ENCODE data around the gene CPVL.

The CPVL gene

GRCh38 chr7:29146057-29146706 lies at the start of gene CPVL:
Gene CPVL, minus strand, starts transcription at chr7:29146537. Its CDS starts 25,476 bp downstream, at chr7:29121061.
- no peak for DNase-seq

DNA sequence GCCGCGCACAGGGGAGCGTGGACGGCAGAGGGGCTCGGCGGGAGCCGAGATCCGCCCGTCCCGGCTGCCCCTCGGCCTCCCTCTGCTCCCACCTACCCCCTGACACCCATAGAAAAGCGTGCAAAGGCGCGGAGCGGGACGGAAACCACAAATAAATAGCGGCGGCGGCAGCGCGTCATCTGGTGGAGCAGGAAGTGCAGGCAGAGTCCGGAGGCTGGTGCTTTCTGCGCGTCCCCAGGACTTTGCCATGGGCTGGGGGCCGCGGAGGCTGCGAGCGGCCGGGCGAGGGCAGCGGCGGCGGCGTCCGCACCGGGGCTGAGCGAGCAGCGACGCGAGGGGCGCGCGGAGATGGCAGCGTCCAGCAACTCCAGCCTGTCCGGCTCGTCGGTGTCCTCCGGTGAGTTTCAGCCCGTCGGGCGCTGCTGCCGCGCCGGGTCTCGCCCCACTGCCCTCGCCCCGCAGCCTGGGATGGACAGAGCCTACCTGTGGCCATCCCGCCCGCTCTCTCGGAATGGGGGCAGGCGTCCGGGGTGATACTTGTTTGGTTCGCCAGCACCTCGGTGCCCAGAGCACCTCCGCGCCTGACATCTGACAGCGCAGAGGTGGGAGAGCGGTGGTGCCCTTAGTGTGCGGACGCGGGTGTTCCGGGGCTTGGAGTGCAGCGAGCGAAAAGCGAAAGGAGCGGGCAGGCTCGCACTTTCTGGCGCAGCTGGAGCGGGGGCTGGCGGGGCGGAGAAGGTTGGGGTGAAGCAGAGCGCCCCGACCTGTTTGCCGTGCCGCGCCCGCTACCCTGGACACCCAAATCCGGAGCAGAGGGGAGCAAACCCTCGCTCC lies 48.5 kb upstream of the CPVL start, which contains the start of gene CHN2:
TSS of gene CHN2 (plus strand) at position 182 of the 834 bp plus-strand sequence.
- peak; percentile 57 for DNase-seq

DNA sequence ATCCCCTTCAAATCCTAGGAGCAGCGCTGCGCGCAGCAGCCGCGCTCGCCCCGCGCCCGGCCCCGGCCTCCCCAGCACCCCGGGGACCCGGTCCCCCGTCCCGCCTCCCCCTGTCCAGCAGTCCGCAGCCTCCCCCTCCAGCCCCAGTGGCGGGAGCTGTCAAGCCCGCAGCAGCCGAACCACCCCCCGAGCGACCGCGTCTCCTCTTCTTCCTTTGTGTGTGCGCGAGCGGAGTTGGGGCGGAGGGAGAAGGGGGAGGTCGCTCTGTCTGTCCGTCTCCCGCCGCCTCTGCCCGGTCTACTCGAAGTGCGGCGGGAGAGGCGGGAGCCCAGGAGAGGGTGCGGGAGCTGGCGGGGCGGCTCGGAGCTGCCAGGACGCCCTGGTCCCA lies 47.9 kb upstream of the CPVL start:
- DNase-seq, result no peak

DNA sequence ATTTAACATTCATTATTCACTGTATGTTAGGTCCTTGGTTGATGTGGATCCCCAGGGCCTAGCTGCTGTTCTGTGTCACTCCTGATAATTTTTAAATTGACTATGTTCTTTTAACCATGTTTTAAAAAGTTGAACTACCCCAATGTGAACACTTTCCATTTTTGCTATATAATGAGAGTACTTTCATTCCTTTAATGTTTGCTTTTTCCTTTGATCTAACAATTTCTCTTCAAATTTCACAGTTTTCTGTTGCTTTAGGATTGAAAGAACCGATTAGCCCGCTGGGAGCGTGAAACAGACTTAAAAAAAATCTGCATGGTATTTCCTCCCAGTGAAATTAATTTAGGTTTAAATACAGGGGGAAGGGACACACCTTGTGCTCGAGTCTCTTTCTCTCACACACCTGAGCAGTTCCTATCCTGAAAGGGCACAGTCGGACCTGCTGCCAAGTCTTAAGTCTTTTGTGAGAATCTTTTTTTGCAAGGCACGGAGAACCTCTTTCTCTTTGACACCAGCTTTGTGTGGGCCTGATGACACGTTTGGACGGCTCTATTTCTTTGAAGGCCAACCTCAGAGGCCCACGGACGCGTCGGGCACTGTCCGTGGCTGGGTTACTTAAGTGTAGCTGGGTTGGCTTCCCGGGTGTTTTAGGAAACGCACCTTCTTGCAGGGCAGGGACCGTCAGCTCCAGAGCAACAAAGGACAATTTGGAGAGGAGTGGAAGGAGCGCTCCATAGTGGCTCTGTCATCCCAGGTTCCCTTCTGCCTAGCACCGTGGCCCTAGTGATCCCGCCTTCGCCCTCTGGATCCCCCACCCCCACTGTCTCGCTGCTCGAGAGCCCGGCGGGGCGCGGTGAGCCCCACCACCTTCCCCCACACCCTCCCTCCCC lies 47.2 kb upstream of the CPVL start:
- DNase-seq, result no peak

DNA sequence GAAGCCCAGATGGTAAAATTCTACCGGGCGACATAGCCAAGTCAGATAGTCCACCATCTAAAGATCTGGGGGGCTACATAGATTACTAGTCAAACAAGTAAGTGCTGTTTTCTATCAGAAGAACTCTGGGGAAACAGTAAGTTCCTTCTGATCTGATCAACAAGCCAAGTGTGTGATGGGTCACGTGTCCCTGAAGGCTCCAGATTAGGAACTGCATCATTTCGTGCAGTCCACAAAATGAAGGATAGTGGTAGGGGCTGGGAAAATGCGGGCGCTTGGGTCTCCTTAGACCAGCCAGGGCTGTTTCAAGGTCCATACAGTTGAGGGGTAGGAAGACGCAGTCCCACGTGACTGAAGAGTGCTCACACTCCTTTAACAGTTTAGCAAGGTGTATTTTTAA lies 46.5 kb upstream of the CPVL start:
- no peak for DNase-seq

DNA sequence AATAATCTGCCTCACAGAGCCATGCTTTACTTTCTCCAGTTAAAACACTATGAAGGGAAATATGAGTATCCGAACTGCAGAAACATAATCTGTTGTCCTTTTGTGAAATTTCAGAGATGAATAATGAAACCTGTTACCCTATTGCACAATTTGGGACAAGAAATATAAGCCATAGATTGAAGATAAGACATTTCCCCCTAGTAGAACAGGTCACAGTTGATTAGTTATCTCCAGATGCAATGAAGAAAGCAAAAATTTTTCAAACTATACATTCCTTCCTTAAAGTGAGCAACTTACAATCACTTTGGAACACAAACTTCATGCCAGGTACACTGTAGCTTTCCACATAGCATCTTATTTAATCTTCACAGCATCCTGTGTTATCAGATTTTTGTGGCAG lies 46.0 kb upstream of the CPVL start:
- DNase-seq, result no peak

- no peak for DNase-seq
Observed at GRCh38 chr7:29190349-29191045, 44.2 kb upstream of the CPVL start.

DNA sequence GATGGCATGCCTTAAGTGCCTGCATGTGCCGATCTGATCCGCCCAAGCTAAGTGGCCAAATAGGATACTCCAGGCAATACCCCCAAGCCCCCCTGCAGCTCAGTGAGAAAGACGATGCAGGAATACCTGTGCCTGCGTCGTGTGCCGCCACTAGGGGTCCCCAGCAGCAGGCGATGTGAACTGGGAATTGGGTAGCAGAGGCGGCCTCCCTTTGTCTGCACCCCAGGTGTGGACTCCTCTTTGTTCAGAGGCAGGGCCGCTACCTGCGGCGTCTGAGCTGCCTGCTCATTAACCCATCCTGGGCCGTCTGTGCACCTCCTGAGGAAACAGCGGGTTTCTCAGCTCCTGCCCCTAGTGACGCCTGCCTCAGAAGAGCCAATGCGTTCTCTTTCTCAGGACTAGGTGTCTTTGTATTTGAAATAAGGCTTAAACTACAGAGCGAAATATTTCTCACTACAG lies 43.4 kb upstream of the CPVL start:
- DNase-seq, result peak; percentile 68

DNA sequence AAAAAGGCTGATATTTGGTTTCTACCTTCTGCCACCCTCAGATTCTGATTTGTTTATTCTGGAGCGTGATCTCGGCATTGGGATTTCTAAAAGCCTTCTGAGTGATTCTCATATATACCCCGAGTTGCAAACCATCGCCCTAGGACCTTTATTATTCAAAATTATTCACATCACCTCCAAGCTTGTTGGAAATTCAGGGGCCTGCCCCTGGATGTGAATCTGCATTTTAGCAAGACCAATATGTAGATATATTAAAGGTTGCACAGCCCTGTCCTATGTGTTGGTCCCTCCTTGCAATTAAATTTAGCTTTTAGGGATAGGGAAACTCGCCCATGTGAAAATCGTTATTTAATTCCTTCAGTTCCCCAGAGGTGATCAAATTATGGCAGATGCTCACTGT lies 39.3 kb upstream of the CPVL start:
- no peak for DNase-seq

- no peak for DNase-seq
Observed at GRCh38 chr7:29184599-29184998, 38.3 kb upstream of the CPVL start.

DNA sequence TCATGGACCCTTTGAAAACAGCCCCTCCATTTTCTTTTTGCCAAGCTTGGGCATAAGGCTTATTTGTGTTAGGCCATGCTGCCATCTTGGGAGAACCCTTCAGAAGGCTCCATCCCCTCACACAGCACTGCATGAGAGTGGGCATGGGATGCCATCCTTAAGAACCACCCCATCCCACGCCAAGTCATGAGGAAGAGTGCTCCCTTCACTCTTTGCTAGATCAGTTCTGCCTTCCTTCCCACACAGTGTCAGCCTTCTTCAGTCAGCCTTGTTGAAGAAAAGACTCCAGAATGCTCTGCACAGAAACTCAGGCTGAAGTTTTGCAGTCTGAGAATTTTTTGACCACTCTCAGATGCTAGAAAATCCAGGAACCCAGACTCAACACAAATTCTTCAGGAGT lies 32.8 kb upstream of the CPVL start:
- no peak for DNase-seq

GRCh38 chr7:29177963-29178600 lies 31.7 kb upstream of the CPVL start:
- no peak for DNase-seq

DNA sequence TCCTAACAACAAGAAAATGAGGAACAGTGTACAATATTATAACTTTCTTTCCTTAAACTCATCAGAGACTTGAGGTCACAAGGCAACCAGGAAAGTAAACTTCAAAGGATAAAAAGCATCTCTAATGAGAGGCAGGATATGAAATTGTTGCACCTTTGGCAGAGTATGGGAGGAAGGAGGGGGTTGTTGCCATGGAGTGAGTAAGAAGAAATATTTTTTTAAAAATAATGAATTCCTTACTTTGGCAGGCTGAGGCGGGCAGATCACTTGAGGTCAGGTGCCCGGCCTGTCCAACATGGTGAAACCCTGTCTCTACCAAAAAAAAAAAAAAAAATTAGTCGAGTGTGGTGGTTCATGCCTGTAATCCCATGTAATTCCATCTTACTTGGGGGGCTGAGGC lies 27.1 kb upstream of the CPVL start:
- no peak for DNase-seq

- no peak for DNase-seq
Observed at GRCh38 chr7:29170781-29171180, 24.4 kb upstream of the CPVL start.

GRCh38 chr7:29167721-29168120 lies 21.4 kb upstream of the CPVL start:
- no peak for DNase-seq

DNA sequence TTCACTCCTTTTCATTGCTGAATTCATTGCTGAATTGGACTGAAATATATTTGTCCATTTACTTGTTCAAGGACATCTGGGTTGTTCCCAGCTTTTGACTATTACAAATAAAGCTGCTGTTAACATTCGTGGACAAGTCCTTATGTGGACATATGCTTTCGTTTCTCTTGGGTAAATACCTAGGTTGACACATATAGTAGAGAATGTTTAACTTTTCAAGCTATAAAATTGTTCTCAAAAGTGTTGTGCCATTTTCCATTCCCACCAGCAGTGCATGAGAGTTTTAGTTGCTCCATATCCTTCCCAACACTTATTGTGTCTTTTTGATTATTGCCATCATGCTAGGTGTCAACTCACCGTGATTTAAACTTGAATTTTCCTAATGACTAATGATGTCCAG lies 17.5 kb upstream of the CPVL start:
- no peak for DNase-seq

- DNase-seq, result no peak
Observed at GRCh38 chr7:29162577-29162976, 16.2 kb upstream of the CPVL start.

DNA sequence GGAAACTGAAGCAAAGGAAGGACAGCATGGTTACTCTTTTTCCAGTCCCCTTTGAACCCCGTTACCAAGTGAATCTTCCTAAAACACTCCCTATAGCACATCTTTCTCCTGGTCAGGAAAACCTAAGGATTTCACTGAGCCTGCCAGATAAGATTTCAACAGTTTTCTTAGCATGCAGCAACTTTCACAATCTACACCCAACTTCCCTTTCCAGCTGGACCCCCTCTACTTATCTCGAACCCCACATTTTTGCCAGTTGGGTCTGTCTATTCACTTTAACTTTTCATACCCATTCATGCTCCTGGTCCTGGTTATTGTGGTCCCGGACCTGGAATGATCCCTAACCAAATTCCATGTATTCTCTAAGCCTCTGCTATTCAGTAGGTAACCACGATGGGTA lies 14.9 kb upstream of the CPVL start:
- DNase-seq, result no peak

GRCh38 chr7:29160080-29160479 lies 13.7 kb upstream of the CPVL start:
- no peak for DNase-seq

GRCh38 chr7:29158795-29159423 lies 12.6 kb upstream of the CPVL start:
- no peak for DNase-seq

DNA sequence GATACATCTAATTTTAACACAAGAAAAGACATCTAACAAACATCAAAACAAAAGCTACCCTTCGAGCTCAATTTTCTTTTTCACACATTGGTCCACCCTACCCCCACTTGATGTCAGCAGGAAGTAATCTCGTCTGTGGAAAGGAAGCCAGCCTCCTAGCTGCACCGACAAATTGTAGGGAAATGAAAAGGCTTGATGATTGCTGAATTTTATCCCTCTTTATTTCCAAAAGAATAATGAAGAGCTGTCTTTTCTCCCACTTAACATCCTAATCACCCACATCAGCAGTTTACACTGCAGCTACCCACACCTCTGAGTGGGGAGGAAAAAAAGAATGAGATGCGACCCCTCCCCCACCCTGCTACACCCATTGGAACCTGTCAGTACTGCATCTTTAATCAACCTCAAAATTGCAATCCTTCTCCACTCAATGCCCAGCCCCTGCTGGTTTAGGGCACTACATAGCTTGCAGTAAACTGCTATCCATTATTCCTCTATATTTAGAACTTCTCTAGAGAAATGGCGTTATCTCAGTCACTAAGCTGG lies 10.6 kb upstream of the CPVL start:
- no peak for DNase-seq

All from activated gamma-delta T cell treated with Interleukin-2 at 50 U/mL for 16 hours (primary cell).